Measurements from ENCODE around the gene TMEM255A.

DNA sequence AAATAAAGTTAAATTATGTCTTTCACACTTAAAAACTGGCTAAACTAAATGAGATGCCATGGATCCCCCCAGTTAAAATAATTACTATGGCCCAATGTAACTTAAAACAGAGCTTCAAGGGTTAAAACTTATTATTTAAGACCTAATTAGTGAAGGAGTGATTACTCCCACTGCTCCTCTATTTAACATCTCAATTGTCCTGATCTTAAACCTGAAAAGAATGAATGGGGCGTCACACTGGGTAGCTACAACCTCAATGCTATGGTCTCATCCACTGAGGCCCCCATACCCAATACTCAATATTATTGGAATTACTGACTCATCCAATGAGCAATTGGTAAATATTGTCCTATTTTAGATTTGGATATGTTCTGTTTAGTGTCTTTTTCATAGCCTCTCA is 21.1 kb upstream of the TMEM255A start:
- TF ChIP-seq TARDBP (IDR thresholded peaks at IDR 0.05) (no peak), SUZ12 (IDR thresholded peaks at IDR 0.05) (no peak), NFRKB (IDR thresholded peaks at IDR 0.05) (no peak), FOXM1 (IDR thresholded peaks at IDR 0.05; ENCODE audit: borderline replicate concordance) (no peak), L3MBTL2 (conservative IDR thresholded peaks at IDR 0.05) (no peak), ZNF384 (IDR thresholded peaks at IDR 0.05) (no peak), ELF4 (IDR thresholded peaks at IDR 0.05) (no peak), BHLHE40 (IDR thresholded peaks at IDR 0.05; ENCODE audit: borderline replicate concordance) (no peak), SP1 (IDR thresholded peaks at IDR 0.05) (no peak), FOXK2 (IDR thresholded peaks at IDR 0.05) (no peak)
- TF ChIP-seq, protein P1, sequence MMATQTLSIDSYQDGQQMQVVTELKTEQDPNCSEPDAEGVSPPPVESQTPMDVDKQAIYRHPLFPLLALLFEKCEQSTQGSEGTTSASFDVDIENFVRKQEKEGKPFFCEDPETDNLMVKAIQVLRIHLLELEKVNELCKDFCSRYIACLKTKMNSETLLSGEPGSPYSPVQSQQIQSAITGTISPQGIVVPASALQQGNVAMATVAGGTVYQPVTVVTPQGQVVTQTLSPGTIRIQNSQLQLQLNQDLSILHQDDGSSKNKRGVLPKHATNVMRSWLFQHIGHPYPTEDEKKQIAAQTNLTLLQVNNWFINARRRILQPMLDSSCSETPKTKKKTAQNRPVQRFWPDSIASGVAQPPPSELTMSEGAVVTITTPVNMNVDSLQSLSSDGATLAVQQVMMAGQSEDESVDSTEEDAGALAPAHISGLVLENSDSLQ (IDR thresholded peaks at IDR 0.05), result no peak

Measured in HEK293T (cell line).